ENCODE data around the gene IZUMO1.

- TF ChIP-seq CTCF (IDR thresholded peaks at IDR 0.05; ENCODE audit: insufficient read depth, low read length, poor library complexity, severe bottlenecking) (no peak), EZH2phosphoT487 (conservative IDR thresholded peaks at IDR 0.05; ENCODE audit: low read length) (no peak)
Measured at GRCh38 chr19:48720613-48721296, 26.0 kb downstream of the IZUMO1 start.

Data from SU-DHL-6 (cell line).